ENCODE data around the gene KREMEN1.

GRCh38 chr22:29201782-29202181 is 128.9 kb downstream of the KREMEN1 start:
- no peak for TF ChIP-seq CTCF (IDR thresholded peaks at IDR 0.05; ENCODE audit: insufficient read depth, low read length)
- no peak for TF ChIP-seq GABPA (IDR thresholded peaks at IDR 0.05; ENCODE audit: low read depth)
- TF ChIP-seq POLR2AphosphoS5 (IDR thresholded peaks at IDR 0.05; ENCODE audit: low read depth), result no peak

Data from HL-60 (cell line).